Uterus (tissue), 4 donors: ENCODE results near the gene TRAPPC6A. TPM values are rescaled to one million over a fixed set of nuclear protein-coding genes. Genes with fewer than 3 reads are reported as not detected.

Experiments used
- DNase-seq, 2 donors: peaks; one replicate each; pipeline ENCODE4 v3.0.0-alpha.2; 2019 to 2020
- H3K27ac ChIP-seq, 2 donors: fragments of 200-600 bp; sonication (generic); 1 replicate in 1 of 2; 2 replicates in 1 of 2; pipeline ENCODE4 v1.5.1; 2016 to 2018
- H3K27me3 ChIP-seq, 2 donors: fragments of 200-600 bp; sonication (generic); one replicate each; pipeline ENCODE4 v1.5.1; 2018 to 2019; ENCODE audit warnings: control low read depth in 1 of 2
- H3K36me3 ChIP-seq, 2 donors: fragments of 200-600 bp; sonication (generic); one replicate each; pipeline ENCODE4 v1.5.1; 2019; ENCODE audit warnings: control low read depth in 1 of 2
- H3K4me1 ChIP-seq, 2 donors: fragments of 200-600 bp; sonication (generic); one replicate each; pipeline ENCODE4 v1.5.1; 2018 to 2019; ENCODE audit warnings: control low read depth in 1 of 2
- H3K4me3 ChIP-seq, 2 donors: fragments of 200-600 bp; sonication (generic); 1 replicate in 1 of 2; 2 replicates in 1 of 2; pipeline ENCODE4 v1.5.1; 2018 to 2019; ENCODE audit warnings: mild to moderate bottlenecking in 1 of 2
- H3K9me3 ChIP-seq, 2 donors: fragments of 200-600 bp; sonication (generic); one replicate each; pipeline ENCODE4 v1.5.1; 2019; ENCODE audit warnings: control low read depth in 1 of 2
- CTCF ChIP-seq, 4 experiments: fragments of 200-600 bp in 2 of 4; fragments of 450-650 bp in 2 of 4; sonication (generic) in 2 of 4; IDR thresholded peaks; one replicate each; pipeline ENCODE4 v1.5.1; 2016 to 2019; ENCODE audit warnings: antibody characterized with exemption in 4 of 4, mild to moderate bottlenecking in 2 of 4, moderate library complexity in 1 of 4
- POLR2A ChIP-seq, 2 donors: fragments of 450-650 bp; IDR thresholded peaks; one replicate each; pipeline ENCODE4 v1.6.1; 2016; ENCODE audit warnings: antibody characterized with exemption in 2 of 2, mild to moderate bottlenecking in 1 of 2, moderate library complexity in 1 of 2
- intact Hi-C: fragments of 100-400 bp; cut with DNase I; formaldehyde crosslinking; loops from one replicate; pipeline ENCODE4 v1.15.1; 2023; ENCODE audit warnings: low total_unique reads
- total RNA-seq, 4 donors: library from RNA; depleted of rRNA in 3 of 4; stranded (reverse); fragments of >200 nt in 3 of 4; gene quantifications; one replicate each; pipeline versions ENCODE4 v1.1.0 to v1.2.4, GENCODE V29; 2014 to 2023
- donor health status: DM: yes; HTN: yes; CAD: no.

TRAPPC6A gene
- total RNA-seq, 4 donors from 2014 or later = 4.1 to 25.9 (median 16.5) TPM

DNA sequence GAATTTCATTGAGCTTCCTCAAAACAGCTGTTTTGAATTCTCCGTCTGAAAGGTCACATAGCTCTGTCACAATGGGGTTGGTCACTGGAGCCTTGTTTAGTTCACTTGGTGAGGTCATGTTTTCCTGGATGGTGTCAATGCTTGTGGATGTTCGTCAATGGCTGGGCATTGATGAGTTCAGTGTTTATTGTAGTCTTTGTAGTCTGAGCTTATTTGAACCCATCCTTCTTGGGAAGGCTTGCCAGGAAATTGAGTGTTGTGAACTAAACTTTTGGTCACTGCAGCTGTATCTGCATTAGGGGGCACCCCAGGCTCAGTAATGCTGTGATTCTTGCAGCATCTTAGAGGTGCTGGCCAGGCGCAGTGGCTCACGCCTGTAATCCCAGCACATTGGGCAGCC, 22.5 kb upstream of the TRAPPC6A start:
- TF ChIP-seq CTCF (IDR thresholded peaks at IDR 0.05) = peak in 2 of 4 experiments; percentile 38 to 66
- TF ChIP-seq POLR2A (IDR thresholded peaks at IDR 0.05) = no peak
- no peak overlapping the region for H3K27ac ChIP-seq
- DNase-seq = peak in 1 of 2 donors; percentile 30
- no peaks in the 10 kb centered on the region for H3K4me1 ChIP-seq
- intact Hi-C loops = no loop called here
- no peaks in the 10 kb centered on the region for H3K27me3 ChIP-seq
- H3K9me3 ChIP-seq = no peaks in the 10 kb centered on the region
- no peaks in the 10 kb centered on the region for H3K36me3 ChIP-seq
- no peak overlapping the region for H3K4me3 ChIP-seq

DNA sequence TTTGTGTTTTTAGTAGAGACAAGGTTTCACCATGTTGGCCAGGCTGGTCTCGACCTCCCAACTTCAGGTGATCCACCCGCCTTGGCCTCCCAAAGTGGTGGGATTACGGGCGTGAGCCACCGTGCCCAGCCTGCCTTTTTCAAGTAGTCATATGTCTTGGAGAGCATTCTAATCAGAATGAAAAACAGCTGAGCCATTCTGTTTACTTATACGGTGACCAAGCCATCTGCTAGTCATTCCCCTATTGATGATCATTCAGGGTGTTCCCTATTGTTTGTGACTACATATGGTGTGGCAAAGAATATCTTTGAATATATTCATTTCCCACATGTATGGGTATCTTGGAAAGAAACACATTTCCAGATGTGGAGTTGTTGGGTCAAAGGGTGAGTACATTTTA, 17.7 kb upstream of the TRAPPC6A start:
- H3K9me3 ChIP-seq = no peaks in the 10 kb centered on the region
- H3K27me3 ChIP-seq = no peaks in the 10 kb centered on the region
- no peak for DNase-seq
- H3K36me3 ChIP-seq = no peaks in the 10 kb centered on the region
- no peaks in the 10 kb centered on the region for H3K4me1 ChIP-seq
- intact Hi-C loops = no loop called here
- TF ChIP-seq CTCF (IDR thresholded peaks at IDR 0.05) = no peak
- TF ChIP-seq POLR2A (IDR thresholded peaks at IDR 0.05) = no peak
- no peak overlapping the region for H3K4me3 ChIP-seq
- no peak overlapping the region for H3K27ac ChIP-seq

DNA sequence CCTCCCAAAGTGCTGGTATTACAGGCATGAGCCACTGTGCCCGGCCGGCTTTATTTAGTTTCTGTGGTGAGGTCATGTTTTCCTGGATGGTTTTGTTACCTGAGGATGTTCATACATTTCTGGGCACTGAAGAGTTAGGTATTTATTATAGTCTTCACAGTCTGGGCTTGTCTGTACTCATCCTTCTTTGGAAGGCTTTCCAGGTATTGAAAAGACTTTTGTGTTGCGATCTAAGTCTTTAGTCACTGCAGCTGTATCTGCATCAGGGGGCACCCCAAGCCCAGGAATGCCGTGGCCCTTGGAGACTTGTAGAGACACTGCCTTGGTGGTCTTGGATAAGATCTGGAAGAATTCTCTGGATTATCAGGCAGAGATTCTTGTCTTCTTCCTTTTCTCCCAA, 13.3 kb upstream of the TRAPPC6A start:
- H3K4me3 ChIP-seq = no peak overlapping the region
- no peak for DNase-seq
- H3K36me3 ChIP-seq = no peaks in the 10 kb centered on the region
- TF ChIP-seq POLR2A (IDR thresholded peaks at IDR 0.05) (no peak), CTCF (IDR thresholded peaks at IDR 0.05) (no peak)
- H3K27ac ChIP-seq = no peak overlapping the region
- intact Hi-C loops = no loop called here
- H3K4me1 ChIP-seq = no peaks in the 10 kb centered on the region
- H3K27me3 ChIP-seq = no peaks in the 10 kb centered on the region
- no peaks in the 10 kb centered on the region for H3K9me3 ChIP-seq

DNA sequence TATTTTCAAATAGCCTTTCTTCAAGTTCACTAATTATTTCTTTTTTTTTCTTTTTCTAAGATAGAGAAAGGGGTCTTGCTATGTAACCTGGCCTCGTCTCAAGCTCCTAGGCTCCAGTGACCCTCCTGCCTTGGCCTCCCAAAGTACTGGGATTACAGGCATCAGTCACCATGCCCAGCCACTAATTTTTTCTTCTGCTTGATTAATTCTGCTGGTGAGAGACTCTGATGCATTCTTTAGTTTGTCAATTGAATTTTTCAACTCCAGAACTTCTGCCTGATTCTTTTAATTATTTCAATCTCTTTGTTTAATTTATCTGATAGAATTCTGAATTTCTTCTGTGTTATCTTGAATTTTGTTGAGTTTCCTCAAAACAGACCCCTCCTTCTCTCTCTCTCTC, 11.9 kb upstream of the TRAPPC6A start:
- Histone ChIP-seq H3K27me3 (no peaks in the 10 kb centered on the region), H3K27ac (no peak overlapping the region), H3K4me3 (no peak overlapping the region), H3K4me1 (no peaks in the 10 kb centered on the region), H3K9me3 (no peaks in the 10 kb centered on the region), H3K36me3 (no peaks in the 10 kb centered on the region)
- no peak for TF ChIP-seq POLR2A (IDR thresholded peaks at IDR 0.05)
- no peak for TF ChIP-seq CTCF (IDR thresholded peaks at IDR 0.05)
- no peak for DNase-seq
- intact Hi-C loops = no loop called here

GRCh38 chr19:45187421-45188100, 9.5 kb upstream of the TRAPPC6A start:
- no peaks in the 10 kb centered on the region for H3K4me1 ChIP-seq
- H3K9me3 ChIP-seq = no peaks in the 10 kb centered on the region
- peak in 3 of 4 experiments; percentile 11 to 29 (median 23) for TF ChIP-seq CTCF (IDR thresholded peaks at IDR 0.05)
- TF ChIP-seq POLR2A (IDR thresholded peaks at IDR 0.05) = no peak
- no peak overlapping the region for H3K4me3 ChIP-seq
- no peaks in the 10 kb centered on the region for H3K36me3 ChIP-seq
- no peaks in the 10 kb centered on the region for H3K27me3 ChIP-seq
- intact Hi-C loops = no loop called here
- no peak for DNase-seq
- H3K27ac ChIP-seq = no peak overlapping the region
